AG04450 (cell line): ENCODE measurements around the gene IL13RA1. TPM values are rescaled to one million over a fixed set of nuclear protein-coding genes. Genes with fewer than 3 reads are reported as not detected.

ENCODE experiments used
- CTCF ChIA-PET: fragments of 300-600, 350-600 bp; formaldehyde crosslinking; extraction: SDS; loops from one replicate; lab custom pipeline; 2022; ENCODE audit warnings: antibody characterized with exemption, inconsistent platforms; lab: Charles Lee
- POLR2A ChIA-PET: fragments of 350-600 bp; formaldehyde crosslinking; extraction: SDS; loops from one replicate; lab custom pipeline; 2021; ENCODE audit warnings: antibody characterized with exemption, inconsistent platforms; lab: Yijun Ruan, JAX
- DNase-seq: peaks from one replicate; pipeline ENCODE4 v3.0.0-alpha.2; 2011; ENCODE audit warnings: low read depth, low spot score
- H3K27ac ChIP-seq: one replicate; pipeline ENCODE4 v1.5.1; 2012; ENCODE audit warnings: low read depth, low read length, control low read depth
- H3K27me3 ChIP-seq: one replicate; pipeline ENCODE4 v1.6.0; 2012; ENCODE audit warnings: low read length; ENCODE audit not compliant: control insufficient read depth, insufficient read depth
- H3K4me3 ChIP-seq: 2 replicates; pipeline ENCODE4 v1.5.1; 2011; ENCODE audit warnings: mild to moderate bottlenecking, low read depth, low read length, control low read depth
- H3K9me3 ChIP-seq: 2 replicates; pipeline ENCODE4 v1.5.1; 2012; ENCODE audit warnings: low read length; ENCODE audit not compliant: control insufficient read depth, insufficient read depth
- polyA plus RNA-seq: library from polyadenylated mRNA; depleted of rRNA; stranded (reverse); fragments of >200 nt; gene quantifications from 2 replicates; pipeline ENCODE4 v1.2.3, GENCODE V29; 2011
- TF ChIP-seq, protein P1 (sequence below): IDR thresholded peaks from 2 replicates; pipeline ENCODE4 v1.5.1; 2011; ENCODE audit warnings: low read depth, low read length, control low read depth, inconsistent platforms

IL13RA1 gene
- polyA plus RNA-seq, 1 experiment = 71.5 TPM

DNA sequence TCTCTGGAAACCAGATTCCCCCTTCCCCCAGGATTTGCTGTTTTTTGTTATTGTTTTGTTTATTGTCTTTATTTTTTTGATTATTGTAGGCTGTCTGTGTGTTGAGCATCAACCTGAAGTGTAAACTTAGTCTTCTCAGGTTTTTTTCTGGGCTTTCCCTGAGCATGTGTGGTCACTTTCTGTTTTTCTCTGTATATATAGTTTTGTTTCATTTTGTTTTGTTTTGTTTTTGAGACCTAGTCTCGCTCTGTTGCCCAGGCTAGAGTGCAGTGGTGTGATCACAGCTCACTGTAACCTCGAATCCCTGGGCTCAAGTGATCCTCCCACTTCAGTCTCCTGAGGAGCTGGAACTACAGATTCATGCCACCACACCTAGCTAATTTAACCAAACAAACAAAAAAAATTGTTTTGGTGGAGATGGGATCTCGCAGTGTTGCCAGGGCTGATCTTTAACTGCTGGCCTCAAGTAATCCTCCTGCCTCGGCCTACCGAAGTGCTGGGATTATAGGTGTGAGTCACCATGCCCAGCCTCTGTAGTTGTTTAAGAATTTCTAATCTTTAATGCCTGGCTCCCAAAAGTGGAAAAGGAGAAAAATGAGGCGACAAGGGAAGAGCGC is 9.1 kb downstream of the IL13RA1 start:
- Histone ChIP-seq H3K4me3 (no peak overlapping the region), H3K27ac (no peak overlapping the region), H3K9me3 (no peaks in the 10 kb centered on the region), H3K27me3 (no peaks in the 10 kb centered on the region)
- ChIA-PET POLR2A (no interaction called here), CTCF (no interaction called here)
- no peak for DNase-seq
- TF ChIP-seq, protein P1, sequence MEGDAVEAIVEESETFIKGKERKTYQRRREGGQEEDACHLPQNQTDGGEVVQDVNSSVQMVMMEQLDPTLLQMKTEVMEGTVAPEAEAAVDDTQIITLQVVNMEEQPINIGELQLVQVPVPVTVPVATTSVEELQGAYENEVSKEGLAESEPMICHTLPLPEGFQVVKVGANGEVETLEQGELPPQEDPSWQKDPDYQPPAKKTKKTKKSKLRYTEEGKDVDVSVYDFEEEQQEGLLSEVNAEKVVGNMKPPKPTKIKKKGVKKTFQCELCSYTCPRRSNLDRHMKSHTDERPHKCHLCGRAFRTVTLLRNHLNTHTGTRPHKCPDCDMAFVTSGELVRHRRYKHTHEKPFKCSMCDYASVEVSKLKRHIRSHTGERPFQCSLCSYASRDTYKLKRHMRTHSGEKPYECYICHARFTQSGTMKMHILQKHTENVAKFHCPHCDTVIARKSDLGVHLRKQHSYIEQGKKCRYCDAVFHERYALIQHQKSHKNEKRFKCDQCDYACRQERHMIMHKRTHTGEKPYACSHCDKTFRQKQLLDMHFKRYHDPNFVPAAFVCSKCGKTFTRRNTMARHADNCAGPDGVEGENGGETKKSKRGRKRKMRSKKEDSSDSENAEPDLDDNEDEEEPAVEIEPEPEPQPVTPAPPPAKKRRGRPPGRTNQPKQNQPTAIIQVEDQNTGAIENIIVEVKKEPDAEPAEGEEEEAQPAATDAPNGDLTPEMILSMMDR = no peak

DNA sequence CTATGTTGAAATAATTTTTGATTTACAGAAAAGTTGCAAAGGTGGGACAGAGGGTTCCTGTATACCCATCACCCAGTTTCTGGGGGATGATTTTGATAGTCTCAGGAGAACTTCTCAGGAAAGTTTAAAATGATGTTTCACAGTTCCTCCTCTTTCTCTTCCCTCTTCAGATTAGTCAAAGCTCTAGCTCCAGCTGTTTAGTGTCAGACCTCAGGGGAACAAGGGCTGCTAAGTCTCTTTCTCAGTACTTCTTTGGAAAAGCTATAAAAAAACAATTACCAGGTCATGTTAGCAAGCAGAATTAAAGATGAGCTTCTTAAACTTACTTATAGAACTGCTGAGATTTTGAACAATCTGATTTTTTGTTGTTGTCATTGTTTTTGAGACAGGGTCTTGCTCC is 12.2 kb downstream of the IL13RA1 start:
- Histone ChIP-seq H3K4me3 (no peak overlapping the region), H3K9me3 (no peaks in the 10 kb centered on the region), H3K27ac (no peak overlapping the region), H3K27me3 (no peaks in the 10 kb centered on the region)
- ChIA-PET POLR2A (no interaction called here), CTCF (interaction anchor here (0.6 kb wide), 1 partner anchor 105 kb away, joined by 6 read pairs; no protein-coding TSS in a partner anchor)
- TF ChIP-seq, protein P1 = no peak
- DNase-seq = no peak

DNA sequence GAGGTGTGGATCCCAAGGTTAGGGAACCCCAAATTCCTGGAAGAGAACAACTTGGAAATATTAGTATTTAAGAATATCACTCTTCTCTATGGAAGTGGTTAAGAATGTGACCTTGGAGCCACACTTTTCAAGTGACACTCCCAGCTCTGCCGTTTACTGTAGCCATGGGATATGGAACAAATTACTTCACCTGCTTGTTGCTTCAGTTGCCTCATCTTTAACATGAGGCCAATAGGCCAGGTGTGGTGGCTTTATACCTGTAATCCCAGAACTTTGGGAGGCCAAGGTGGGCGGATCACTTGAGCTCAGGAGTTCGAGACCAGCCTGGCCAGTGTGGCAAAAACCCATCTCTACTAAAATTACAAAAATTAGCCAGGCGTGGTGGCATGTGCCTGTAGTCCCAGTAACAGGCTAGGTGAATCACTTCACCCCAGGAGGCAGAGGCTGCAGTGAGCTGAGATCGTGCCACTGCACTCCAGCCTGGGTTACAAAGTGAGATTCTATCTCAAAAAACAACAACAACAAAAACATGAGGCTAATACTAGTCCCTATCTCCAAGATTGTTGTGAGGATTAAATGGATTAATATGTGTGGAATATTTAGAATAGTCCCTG is 13.0 kb downstream of the IL13RA1 start:
- TF ChIP-seq, protein P1 = no peak
- no peak overlapping the region for H3K27ac ChIP-seq
- DNase-seq = no peak
- ChIA-PET POLR2A (no interaction called here), CTCF (interaction anchor here (0.6 kb wide), 1 partner anchor 105 kb away, joined by 6 read pairs; no protein-coding TSS in a partner anchor)
- H3K9me3 ChIP-seq = no peaks in the 10 kb centered on the region
- H3K27me3 ChIP-seq = no peaks in the 10 kb centered on the region
- no peak overlapping the region for H3K4me3 ChIP-seq

DNA sequence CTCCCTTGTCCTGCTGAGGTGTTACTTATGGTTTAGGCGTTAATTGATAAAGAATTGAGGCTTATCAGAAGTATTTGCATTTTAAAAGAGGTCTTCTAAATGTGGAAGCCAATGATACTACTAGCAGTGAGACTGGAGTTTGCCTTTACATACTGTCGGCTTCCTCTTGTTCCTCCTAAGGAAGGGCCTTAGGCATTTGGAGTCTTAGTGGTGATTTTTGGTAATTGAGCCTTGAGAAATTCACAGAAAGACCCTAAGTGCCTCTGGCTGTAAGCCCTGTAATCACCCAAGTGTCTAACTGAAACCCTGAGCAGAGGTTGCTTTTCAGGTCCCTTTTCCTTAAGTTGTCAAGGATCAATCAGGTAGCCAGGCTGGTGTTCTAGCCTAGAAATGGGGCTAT is 14.8 kb downstream of the IL13RA1 start:
- Histone ChIP-seq H3K27ac (no peak overlapping the region), H3K4me3 (no peak overlapping the region), H3K27me3 (no peaks in the 10 kb centered on the region), H3K9me3 (no peaks in the 10 kb centered on the region)
- DNase-seq = no peak
- ChIA-PET CTCF (interaction anchor here (1.0 kb wide), 1 partner anchor 97 kb away, joined by 3 read pairs; no protein-coding TSS in a partner anchor), POLR2A (interaction anchor here (1.2 kb wide), 1 partner anchor 15 kb away, joined by 4 read pairs; the partner anchor contains the start of gene IL13RA1)
- TF ChIP-seq, protein P1 = no peak

DNA sequence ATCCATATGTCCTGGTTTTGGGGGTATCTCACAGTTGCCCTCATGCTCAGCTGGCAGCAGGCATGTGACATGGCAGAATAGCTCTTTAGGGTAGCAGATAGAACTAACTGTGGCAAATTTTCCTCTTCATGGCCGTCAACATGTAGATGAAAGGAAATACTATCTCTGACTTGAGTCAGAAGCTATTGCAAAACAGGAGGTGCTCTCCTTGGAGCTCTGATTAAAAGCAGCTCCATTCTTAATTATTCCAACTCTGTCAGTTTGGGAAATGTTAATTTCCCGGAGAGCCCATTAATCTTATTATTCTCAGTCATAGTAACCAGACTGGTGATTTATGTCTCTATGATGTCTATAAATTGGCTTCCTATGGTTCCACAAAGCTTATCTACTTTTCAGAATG is 18.2 kb downstream of the IL13RA1 start:
- ChIA-PET CTCF (interaction anchor here (1.3 kb wide), 1 partner anchor 101 kb away, joined by 5 read pairs; no protein-coding TSS in a partner anchor), POLR2A (interaction anchor here (0.6 kb wide), 1 partner anchor 41 kb away, joined by 3 read pairs; no protein-coding TSS in a partner anchor)
- Histone ChIP-seq H3K4me3 (no peak overlapping the region), H3K9me3 (no peaks in the 10 kb centered on the region), H3K27me3 (no peaks in the 10 kb centered on the region), H3K27ac (no peak overlapping the region)
- TF ChIP-seq, protein P1 = no peak
- DNase-seq = no peak
